Stimulated activated CD4-positive, alpha-beta T cell treated with anti-CD3 and anti-CD28 coated beads, TNF-alpha, amount 100 ng/mL, for 1 hour (primary cell): Measurements from ENCODE around the gene CHN1.

ENCODE experiments used
- DNase-seq, 3 donors: peaks; one replicate each; pipeline ENCODE4 v3.0.0-alpha.2; 2020; ENCODE audit warnings: low read depth in 3 of 3, low spot score in 1 of 3

The CHN1 gene

GRCh38 chr2:174788291-174788929 is 216.8 kb downstream of the CHN1 start:
- DNase-seq = no peak

GRCh38 chr2:174787487-174788205 is 217.5 kb downstream of the CHN1 start:
- DNase-seq = no peak

- DNase-seq = no peak
Observed at GRCh38 chr2:174786066-174786725, 219.0 kb downstream of the CHN1 start.

GRCh38 chr2:174785481-174785880 is 219.7 kb downstream of the CHN1 start:
- no peak for DNase-seq

GRCh38 chr2:174784909-174785308 is 220.3 kb downstream of the CHN1 start:
- DNase-seq = no peak

GRCh38 chr2:174784316-174784715 is 220.9 kb downstream of the CHN1 start:
- DNase-seq = no peak

GRCh38 chr2:174781996-174782395 is 223.2 kb downstream of the CHN1 start:
- no peak for DNase-seq

- no peak for DNase-seq
Observed at GRCh38 chr2:174781298-174781697, 223.9 kb downstream of the CHN1 start.

- DNase-seq = no peak
Observed at GRCh38 chr2:174780856-174781255, 224.3 kb downstream of the CHN1 start.

GRCh38 chr2:174780191-174780840 is 224.9 kb downstream of the CHN1 start:
- DNase-seq = no peak

GRCh38 chr2:174779361-174779928 is 225.7 kb downstream of the CHN1 start:
- no peak for DNase-seq

GRCh38 chr2:174778085-174778981 is 226.8 kb downstream of the CHN1 start:
- peak; percentile 8 to 55 (median 38) for DNase-seq

- no peak for DNase-seq
Observed at GRCh38 chr2:174777347-174778084, 227.7 kb downstream of the CHN1 start.

- DNase-seq = no peak
Observed at GRCh38 chr2:174776675-174777074, 228.5 kb downstream of the CHN1 start.

- DNase-seq = no peak
Observed at GRCh38 chr2:174776223-174776622, 229.0 kb downstream of the CHN1 start.

GRCh38 chr2:174775571-174775980 is 229.6 kb downstream of the CHN1 start:
- no peak for DNase-seq

- DNase-seq = no peak
Observed at GRCh38 chr2:174774886-174775285, 230.3 kb downstream of the CHN1 start.

- no peak for DNase-seq
Observed at GRCh38 chr2:174773215-174773614, 232.0 kb downstream of the CHN1 start.

- DNase-seq = no peak
Observed at GRCh38 chr2:174772472-174772801, 232.7 kb downstream of the CHN1 start.
